IMR-90 (cell line): ENCODE data around the gene TSTD2. TPM values are rescaled to one million over a fixed set of nuclear protein-coding genes. Genes with fewer than 3 reads are reported as not detected.
A peak's percentile ranks its signal among the peaks of the same experiment; 100 is the strongest.

Experiments
- ATAC-seq: fragments of 200-7000 bp; cut with Tn5 transposase; 2 replicates; pipeline ENCODE4 v1.9.1; 2020; ENCODE audit warnings: low read depth, mild to moderate bottlenecking, moderate library complexity
- BruUV-seq: library from RNA; stranded (reverse); fragments of 400-500 nt; replicated peaks from 2 replicates; lab custom pipeline; 2021; lab: Mats Ljungman, UMichigan
- CTCF ChIA-PET: fragments of 300-600 bp; formaldehyde crosslinking; extraction: SDS; loops from one replicate; lab custom pipeline; 2021; ENCODE audit warnings: antibody characterized with exemption; lab: Yijun Ruan, JAX
- POLR2A ChIA-PET: fragments of 300-600 bp; sonication (Branson Sonifier 250); formaldehyde crosslinking; loops from one replicate; lab custom pipeline; 2022; ENCODE audit warnings: antibody characterized with exemption; ENCODE audit not compliant: unreplicated experiment; lab: Charles Lee
- DNase-seq: peaks from one replicate; pipeline ENCODE4 v3.0.0; 2013
- H2AFZ ChIP-seq: replicated peaks from 2 replicates; pipeline ENCODE3; 2013; ENCODE audit warnings: low read length, mild to moderate bottlenecking; ENCODE audit not compliant: poor library complexity
- H2AK5ac ChIP-seq: 2 replicates; pipeline ENCODE4 v1.6.1; 2013; ENCODE audit warnings: low read depth, low read length, inconsistent platforms
- H2AK9ac ChIP-seq: replicated peaks from 2 replicates; pipeline ENCODE3; 2013; ENCODE audit warnings: mild to moderate bottlenecking, low read depth, low read length, moderate library complexity; ENCODE audit not compliant: poor library complexity
- H2BK120ac ChIP-seq: 2 replicates; pipeline ENCODE4 v1.6.1; 2013; ENCODE audit warnings: low read depth, low read length, inconsistent platforms
- H2BK15ac ChIP-seq: 3 replicates; pipeline ENCODE4 v1.6.1; 2013; ENCODE audit warnings: low read depth, low read length, inconsistent platforms
- H2BK20ac ChIP-seq: 2 replicates; pipeline ENCODE4 v1.6.1; 2013; ENCODE audit warnings: low read depth, mild to moderate bottlenecking, inconsistent platforms, low read length, moderate library complexity
- H2BK5ac ChIP-seq: 2 replicates; pipeline ENCODE4 v1.6.1; 2013; ENCODE audit warnings: mild to moderate bottlenecking, low read depth, low read length, inconsistent platforms; ENCODE audit not compliant: poor library complexity, severe bottlenecking
- H3K14ac ChIP-seq: replicated peaks from 2 replicates; pipeline ENCODE4 v1.6.1; 2013; ENCODE audit warnings: low read depth, low read length, inconsistent platforms
- H3K18ac ChIP-seq: 2 replicates; pipeline ENCODE4 v1.6.1; 2013; ENCODE audit warnings: low read depth, low read length, control low read depth
- H3K23ac ChIP-seq: 2 replicates; pipeline ENCODE4 v1.6.1; 2013; ENCODE audit warnings: low read depth, low read length, inconsistent platforms
- H3K27ac ChIP-seq: 2 replicates; pipeline ENCODE4 v1.5.1; 2013; ENCODE audit warnings: mild to moderate bottlenecking, control low read depth, low read length; ENCODE audit not compliant: insufficient read depth
- H3K27me3 ChIP-seq: 2 replicates; pipeline ENCODE4 v1.6.1; 2013; ENCODE audit warnings: low read length; ENCODE audit not compliant: control insufficient read depth, insufficient read depth
- H3K36me3 ChIP-seq: 2 replicates; pipeline ENCODE4 v1.6.1; 2013; ENCODE audit warnings: low read length, mixed read lengths; ENCODE audit not compliant: control insufficient read depth, insufficient read depth
- H3K4ac ChIP-seq: 2 replicates; pipeline ENCODE4 v1.6.1; 2013; ENCODE audit warnings: low read depth, low read length, inconsistent platforms
- H3K4me1 ChIP-seq: 2 replicates; pipeline ENCODE4 v1.6.1; 2013; ENCODE audit warnings: low read length, mixed read lengths; ENCODE audit not compliant: control insufficient read depth, insufficient read depth
- H3K4me2 ChIP-seq: 2 replicates; pipeline ENCODE4 v1.6.1; 2013; ENCODE audit warnings: low read depth, mild to moderate bottlenecking, control low read depth, low read length, moderate library complexity
- H3K4me3 ChIP-seq: 2 replicates; pipeline ENCODE4 v1.5.1; 2013; ENCODE audit warnings: low read depth, mild to moderate bottlenecking, control low read depth, low read length, moderate library complexity; ENCODE audit not compliant: insufficient read depth
- H3K56ac ChIP-seq: 2 replicates; pipeline ENCODE4 v1.6.1; 2013; ENCODE audit warnings: low read length, inconsistent platforms; ENCODE audit not compliant: insufficient read depth; ENCODE audit errors: extremely low read depth
- H3K79me1 ChIP-seq, 2 experiments: 2 replicates each; pipeline ENCODE4 v1.6.1; 2013; ENCODE audit warnings: low read length in 2 of 2, inconsistent platforms in 1 of 2, low read depth in 1 of 2
- H3K9ac ChIP-seq: 2 replicates; pipeline ENCODE4 v1.6.1; 2013; ENCODE audit warnings: low read depth, low read length, control low read depth
- H3K9me1 ChIP-seq: 2 replicates; pipeline ENCODE4 v1.6.1; 2013; ENCODE audit warnings: low read length, inconsistent platforms; ENCODE audit not compliant: insufficient read depth
- H3K9me3 ChIP-seq: 2 replicates; pipeline ENCODE4 v1.6.1; 2013; ENCODE audit warnings: low read length; ENCODE audit not compliant: control insufficient read depth, insufficient read depth
- H4K20me1 ChIP-seq: 2 replicates; pipeline ENCODE4 v1.6.1; 2013; ENCODE audit warnings: low read length, inconsistent platforms; ENCODE audit not compliant: insufficient read depth
- H4K5ac ChIP-seq: 2 replicates; pipeline ENCODE4 v1.6.1; 2013; ENCODE audit warnings: mild to moderate bottlenecking, low read depth, low read length, control low read depth
- H4K8ac ChIP-seq, 2 experiments: 2 replicates each; pipeline ENCODE4 v1.6.1; 2013; ENCODE audit warnings: low read depth in 2 of 2, low read length in 2 of 2, control low read depth in 1 of 2, inconsistent platforms in 1 of 2
- H4K91ac ChIP-seq: 2 replicates; pipeline ENCODE4 v1.6.1; 2013; ENCODE audit warnings: low read depth, low read length, inconsistent platforms; ENCODE audit not compliant: insufficient read depth
- BHLHE40 ChIP-seq: fragments of 150-350 bp; IDR thresholded peaks from 2 replicates; pipeline ENCODE4 v1.6.1; 2016; ENCODE audit warnings: mild to moderate bottlenecking, low read depth, low read length
- WGBS, 2 experiments: methylation state at CpG; one replicate each; pipeline versions ENCODE4 v1.1.5 to v1.1.7; 2013; ENCODE audit warnings: missing lambda C conversion rate in 2 of 2; ENCODE audit not compliant: insufficient read length in 1 of 2; ENCODE audit errors: extremely low coverage in 2 of 2; 5-methylcytosine and 5-hydroxymethylcytosine counted together
- dilution Hi-C: fragments of 300-500 bp; cut with HindIII; formaldehyde crosslinking; loops from one replicate; pipeline ENCODE4 v1.14.3; 2018; ENCODE audit warnings: low sequenced_read_pairs; ENCODE audit not compliant: unreplicated experiment
- in situ Hi-C: fragments of 300-500 bp; cut with MboI; formaldehyde crosslinking; loops from 3 replicates; pipeline ENCODE4 v1.14.3; 2019; ENCODE audit warnings: low sequenced_read_pairs, inconsistent platforms, mixed read lengths
- intact Hi-C: fragments of 100-400 bp; cut with micrococcal nuclease; formaldehyde crosslinking; loops from 2 replicates; pipeline ENCODE4 v1.10.0; 2022
- polyA plus RNA-seq, 3 experiments: library from polyadenylated mRNA; depleted of rRNA; stranded (reverse); fragments of >200 nt; gene quantifications; 2 replicates each; pipeline ENCODE4 v1.2.3, GENCODE V29; 2012; ENCODE audit warnings: low replicate concordance in 1 of 3
- total RNA-seq: library from RNA; depleted of rRNA; stranded (reverse); fragments of >200 nt; gene quantifications from 2 replicates; pipeline ENCODE4 v1.2.3, GENCODE V29; 2012

Gene TSTD2
- total and polyA plus RNA-seq, 2 of the 4 experiments (the other 2 are of a cell fraction) = 11.2 to 16.3 TPM

GRCh38 chr9:97659771-97660170 lies 26.6 kb upstream of the TSTD2 start:
- no peak overlapping the region for H3K9ac ChIP-seq
- H3K4me3 ChIP-seq = no peak overlapping the region
- ChIA-PET CTCF (interaction anchor here (1.3 kb wide), 1 partner anchor 19 kb away, joined by 3 read pairs; no protein-coding TSS in a partner anchor), POLR2A (no interaction called here)
- WGBS, 2 experiments = 100% methylated on average over 1 of the region's 3 CpGs; no CpG with 5 or more reads in 1 of the 2 experiments
- H3K14ac ChIP-seq = no peak overlapping the region
- no peak overlapping the region for H4K91ac ChIP-seq
- no peak overlapping the region for H2BK15ac ChIP-seq
- H2AK9ac ChIP-seq = no peak overlapping the region
- dilution Hi-C loops (no loop called here), intact Hi-C loops (no loop called here), in situ Hi-C loops (no loop called here)
- H2BK20ac ChIP-seq = no peak overlapping the region
- no peak overlapping the region for H4K5ac ChIP-seq
- peaks cover 38% of the 10 kb centered on the region for H3K36me3 ChIP-seq
- ATAC-seq (no peak), DNase-seq (no peak)
- H3K4me1 ChIP-seq = peaks cover 4% of the 10 kb centered on the region
- peak overlapping the region; percentile 89 for H2BK5ac ChIP-seq
- no peaks in the 10 kb centered on the region for H3K9me3 ChIP-seq
- H3K18ac ChIP-seq = no peak overlapping the region
- BruUV-seq = no TSS peak
- no peaks in the 10 kb centered on the region for H3K27me3 ChIP-seq
- no peak overlapping the region for H3K23ac ChIP-seq
- no peaks in the 10 kb centered on the region for H4K20me1 ChIP-seq
- H2AK5ac ChIP-seq = no peak overlapping the region
- H2BK120ac ChIP-seq = no peak overlapping the region
- no peak overlapping the region for H3K4ac ChIP-seq
- no peak overlapping the region for H3K27ac ChIP-seq
- H2AFZ ChIP-seq = no peak overlapping the region
- TF ChIP-seq BHLHE40 = no peak
- H3K4me2 ChIP-seq = no peak overlapping the region
- H3K56ac ChIP-seq = no peak overlapping the region
- no peak overlapping the region for H4K8ac ChIP-seq
- peaks cover 4% of the 10 kb centered on the region; the same call in 1 of the 2 replicates for H3K9me1 ChIP-seq
- H3K79me1 ChIP-seq = peaks cover 19% of the 10 kb centered on the region in 2 experiments
